Stimulated activated CD4-positive, alpha-beta T cell treated with anti-CD3 and anti-CD28 coated beads, Interleukin-12 subunit alpha, Interleukin-12 subunit beta, amount 100 ng/mL, for 48 hours (primary cell): Measurements from ENCODE around the gene GNAT3.

Source experiments
- DNase-seq, 3 donors: peaks; one replicate each; pipeline ENCODE4 v3.0.0-alpha.2; 2020; ENCODE audit warnings: low read depth in 2 of 3, low spot score in 1 of 3

GNAT3 gene

DNA sequence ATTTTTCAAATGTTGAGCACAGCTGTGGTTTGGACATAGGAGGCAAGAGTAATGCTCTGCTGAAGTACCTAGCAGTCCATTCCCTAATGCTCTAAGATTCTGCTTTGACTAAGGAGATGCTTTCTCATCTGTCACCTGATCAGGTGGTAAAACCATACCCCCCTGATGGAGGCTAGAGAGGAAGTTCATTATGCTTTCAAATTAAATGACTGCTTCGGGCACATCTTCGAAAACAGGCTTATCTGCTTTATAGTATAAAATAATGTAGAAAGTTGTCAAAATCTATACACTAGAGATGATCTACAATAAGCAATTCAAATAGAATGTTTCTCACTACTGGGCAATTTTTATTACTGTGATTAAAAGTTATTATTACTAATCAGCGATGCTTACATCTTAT is at the start of gene GNAT3:
TSS of gene GNAT3 (minus strand) at position 101 of the 400 bp plus-strand sequence. CDS start 138 bp downstream, outside the sequence.
- DNase-seq = no peak

GRCh38 chr7:80558116-80558515 is 46.3 kb upstream of the GNAT3 start:
- no peak for DNase-seq

DNA sequence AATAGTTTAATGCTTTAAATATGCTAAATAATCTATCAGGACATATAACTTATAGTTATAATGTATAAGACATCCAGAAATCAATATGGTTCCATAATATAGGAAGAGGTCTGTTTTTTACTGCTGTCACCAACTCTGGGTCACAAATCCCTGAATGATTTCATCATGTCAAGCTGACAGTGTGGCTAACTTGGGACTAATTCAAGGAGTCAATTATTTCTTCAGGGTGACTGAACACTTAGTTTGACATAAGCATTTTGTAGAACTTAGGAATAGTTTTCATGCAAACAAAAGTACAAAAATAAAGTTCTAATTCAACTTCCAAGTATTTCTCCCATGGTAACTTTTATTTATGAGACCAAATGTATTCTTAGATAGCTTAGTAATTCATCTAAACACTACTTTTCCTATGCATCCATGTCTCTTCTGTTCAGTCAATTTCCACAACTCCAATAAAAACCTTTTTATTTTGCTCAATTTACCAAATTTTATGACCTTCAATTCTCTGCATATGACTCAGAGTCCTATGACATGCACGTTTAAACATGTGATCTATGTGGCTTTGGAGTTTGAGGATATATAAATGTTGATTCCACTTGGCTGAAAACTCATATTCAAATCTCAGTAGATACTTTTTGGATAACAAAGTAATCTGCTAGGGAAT is 40.3 kb upstream of the GNAT3 start:
- DNase-seq = no peak

GRCh38 chr7:80550005-80550404 is 38.1 kb upstream of the GNAT3 start:
- DNase-seq = no peak

- no peak for DNase-seq
These were observed 37.1 kb upstream of the GNAT3 start for GRCh38 chr7:80548840-80549530.

GRCh38 chr7:80542398-80542797 is 30.5 kb upstream of the GNAT3 start:
- DNase-seq = no peak

GRCh38 chr7:80540836-80541235 is 29.0 kb upstream of the GNAT3 start:
- DNase-seq = no peak

GRCh38 chr7:80537091-80537490 is 25.2 kb upstream of the GNAT3 start:
- DNase-seq = no peak

DNA sequence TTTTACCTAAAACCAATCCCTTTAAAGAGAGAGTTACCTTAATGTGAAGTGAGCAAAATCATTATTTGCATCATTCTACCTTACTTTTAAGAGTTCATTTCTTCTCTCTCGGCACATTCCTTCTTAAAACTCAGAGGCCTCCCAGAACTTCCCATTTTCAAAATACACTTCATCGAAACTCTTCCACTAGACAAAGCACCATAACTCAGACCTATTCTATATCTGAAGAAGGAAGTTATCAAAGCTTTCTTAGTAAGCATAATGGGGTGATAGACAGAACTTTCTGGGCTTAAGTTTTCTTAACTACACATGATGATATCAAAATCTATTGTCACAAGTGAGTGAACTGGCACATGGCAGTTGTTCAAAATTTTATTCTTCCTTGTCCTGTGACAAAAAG is 24.6 kb upstream of the GNAT3 start:
- DNase-seq = no peak

GRCh38 chr7:80533287-80533686 is 21.4 kb upstream of the GNAT3 start:
- no peak for DNase-seq

- DNase-seq = no peak
These were observed 20.3 kb upstream of the GNAT3 start for GRCh38 chr7:80532153-80532552.

DNA sequence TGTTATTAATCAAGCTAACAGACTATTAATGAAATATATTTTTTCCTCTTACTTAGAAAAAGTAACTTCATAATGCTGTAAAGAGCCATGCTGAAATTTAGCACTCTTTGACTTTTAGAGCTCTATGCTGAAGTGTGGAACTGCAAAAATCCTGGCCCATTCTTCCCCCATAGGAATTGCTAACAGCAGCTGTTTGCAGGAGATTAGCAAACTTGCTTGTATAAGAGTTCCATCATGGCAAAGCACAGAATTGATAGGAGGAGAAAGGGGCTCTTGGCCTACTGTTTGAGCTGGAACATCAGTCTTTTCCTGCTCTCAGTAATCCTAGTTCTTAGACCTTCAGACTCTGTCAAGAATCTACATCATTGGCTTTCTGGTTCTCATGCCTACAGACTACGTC is 18.3 kb upstream of the GNAT3 start:
- DNase-seq = no peak

DNA sequence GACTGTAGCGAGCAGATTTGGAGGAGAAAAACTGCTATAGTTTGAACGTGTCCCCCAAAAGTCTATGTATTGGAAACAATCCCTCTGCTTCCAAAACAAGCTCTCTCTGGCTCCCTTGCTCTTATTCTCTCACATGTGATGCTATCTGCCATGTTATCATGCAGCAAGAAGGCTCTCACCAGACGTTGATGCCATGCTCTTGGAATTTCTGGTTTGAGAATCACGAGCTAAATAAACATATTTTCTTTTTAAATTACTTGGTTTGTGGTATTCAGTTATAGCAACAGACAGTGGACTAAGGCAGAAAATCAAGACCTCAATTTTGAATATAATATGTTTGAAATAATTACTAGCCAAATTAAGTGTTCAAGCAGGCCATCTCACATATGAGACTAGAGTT is 17.5 kb upstream of the GNAT3 start:
- DNase-seq = no peak

GRCh38 chr7:80528689-80529088 is 16.8 kb upstream of the GNAT3 start:
- no peak for DNase-seq

DNA sequence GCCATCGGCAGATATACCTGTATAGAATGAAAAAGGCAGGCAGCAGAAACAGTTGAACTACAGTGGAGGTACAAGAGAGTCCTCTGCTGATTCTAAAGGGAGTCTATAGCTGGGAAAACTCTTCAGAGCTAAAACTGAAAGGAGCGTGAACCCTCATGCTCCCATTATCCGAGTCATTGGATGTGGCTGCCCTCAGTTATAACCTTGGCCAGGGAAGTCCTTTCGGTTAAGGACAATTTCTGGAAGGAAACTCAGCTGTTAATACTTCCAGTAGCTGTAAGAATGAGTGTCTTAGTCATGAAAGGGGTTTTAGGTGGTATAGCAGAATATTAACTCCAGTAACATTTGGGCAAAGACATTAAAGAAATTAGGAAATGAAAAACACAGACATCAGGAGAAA is 14.6 kb upstream of the GNAT3 start:
- DNase-seq = no peak

DNA sequence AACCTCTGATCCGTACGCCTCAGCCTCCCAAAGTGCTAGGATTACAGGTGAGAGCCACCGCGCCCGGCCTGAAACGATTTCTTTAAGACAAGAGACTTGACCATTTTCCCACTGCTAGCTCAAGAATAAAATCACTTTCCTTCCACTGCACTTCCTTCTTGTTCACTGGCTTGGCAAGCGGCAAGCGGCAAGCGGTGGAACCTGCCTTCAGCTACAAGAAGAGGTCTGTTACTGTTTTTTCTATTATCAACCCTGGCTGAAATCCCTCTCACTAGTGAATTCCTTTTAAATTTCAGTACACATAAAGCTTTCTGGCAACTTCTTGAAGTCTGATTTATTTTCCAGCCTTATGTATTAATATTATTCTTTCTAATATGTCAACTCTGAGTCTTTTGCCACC is 12.8 kb upstream of the GNAT3 start:
- DNase-seq = no peak

- no peak for DNase-seq
These were observed 9.9 kb upstream of the GNAT3 start for GRCh38 chr7:80521809-80522208.

GRCh38 chr7:80520199-80520598 is 8.3 kb upstream of the GNAT3 start:
- no peak for DNase-seq

GRCh38 chr7:80517282-80517747 is 5.5 kb upstream of the GNAT3 start:
- DNase-seq = no peak

GRCh38 chr7:80515298-80515697 is 3.4 kb upstream of the GNAT3 start:
- DNase-seq = no peak

- DNase-seq = no peak
These were observed 1.8 kb downstream of the GNAT3 start for GRCh38 chr7:80510021-80510420.

GRCh38 chr7:80508440-80508839 is 3.4 kb downstream of the GNAT3 start:
- no peak for DNase-seq
